Lower leg skin (tissue), 3 donors: ENCODE data around the gene CHIC2.

Experiments
- CTCF ChIP-seq, 3 donors: fragments of 450-650 bp; IDR thresholded peaks; one replicate each; pipeline ENCODE4 v1.5.1; 2016; ENCODE audit warnings: antibody characterized with exemption in 3 of 3, mild to moderate bottlenecking in 3 of 3, moderate library complexity in 2 of 3
- POLR2A ChIP-seq, 2 donors: fragments of 450-650 bp; IDR thresholded peaks; one replicate each; pipeline ENCODE4 v1.6.1; 2016 to 2017; ENCODE audit warnings: antibody characterized with exemption in 2 of 2, mild to moderate bottlenecking in 1 of 2, moderate library complexity in 1 of 2

GRCh38 chr4:54036184-54036583, 28.2 kb downstream of the CHIC2 start:
- TF ChIP-seq CTCF (IDR thresholded peaks at IDR 0.05) (no peak), POLR2A (IDR thresholded peaks at IDR 0.05) (no peak)
